ENCODE data around the gene SORCS1.

GRCh38 chr10:107010531-107010930 is 154.0 kb downstream of the SORCS1 start:
- TF ChIP-seq BHLHE40 (IDR thresholded peaks at IDR 0.05; ENCODE audit: borderline replicate concordance) (no peak), SP1 (IDR thresholded peaks at IDR 0.05) (no peak), CTBP1 (IDR thresholded peaks at IDR 0.05; ENCODE audit: borderline replicate concordance) (no peak), FOXA1 (IDR thresholded peaks at IDR 0.05) (no peak), FOXM1 (IDR thresholded peaks at IDR 0.05; ENCODE audit: borderline replicate concordance) (no peak), ELF4 (IDR thresholded peaks at IDR 0.05) (no peak), L3MBTL2 (conservative IDR thresholded peaks at IDR 0.05) (no peak)

Data from HEK293T (cell line).